Testis (tissue), 2 donors: Measurements from ENCODE around the gene C5orf46.

Experiments
- CTCF ChIP-seq, 3 experiments: fragments of 450-650 bp in 2 of 3; fragments of 200-600 bp in 1 of 3; sonication (generic) in 1 of 3; IDR thresholded peaks; one replicate each; pipeline ENCODE4 v1.5.1; 2016 to 2019; ENCODE audit warnings: antibody characterized with exemption in 3 of 3, mild to moderate bottlenecking in 2 of 3, moderate library complexity in 1 of 3
- POLR2A ChIP-seq: fragments of 450-650 bp; IDR thresholded peaks from one replicate; pipeline ENCODE4 v1.6.1; 2017; ENCODE audit warnings: antibody characterized with exemption, mild to moderate bottlenecking, moderate library complexity

GRCh38 chr5:147874910-147875367 lies 31.4 kb downstream of the C5orf46 start:
- no peak for TF ChIP-seq CTCF (IDR thresholded peaks at IDR 0.05)
- no peak for TF ChIP-seq POLR2A
